Measurements from ENCODE around the gene TMEM176B.

The TMEM176B gene

DNA sequence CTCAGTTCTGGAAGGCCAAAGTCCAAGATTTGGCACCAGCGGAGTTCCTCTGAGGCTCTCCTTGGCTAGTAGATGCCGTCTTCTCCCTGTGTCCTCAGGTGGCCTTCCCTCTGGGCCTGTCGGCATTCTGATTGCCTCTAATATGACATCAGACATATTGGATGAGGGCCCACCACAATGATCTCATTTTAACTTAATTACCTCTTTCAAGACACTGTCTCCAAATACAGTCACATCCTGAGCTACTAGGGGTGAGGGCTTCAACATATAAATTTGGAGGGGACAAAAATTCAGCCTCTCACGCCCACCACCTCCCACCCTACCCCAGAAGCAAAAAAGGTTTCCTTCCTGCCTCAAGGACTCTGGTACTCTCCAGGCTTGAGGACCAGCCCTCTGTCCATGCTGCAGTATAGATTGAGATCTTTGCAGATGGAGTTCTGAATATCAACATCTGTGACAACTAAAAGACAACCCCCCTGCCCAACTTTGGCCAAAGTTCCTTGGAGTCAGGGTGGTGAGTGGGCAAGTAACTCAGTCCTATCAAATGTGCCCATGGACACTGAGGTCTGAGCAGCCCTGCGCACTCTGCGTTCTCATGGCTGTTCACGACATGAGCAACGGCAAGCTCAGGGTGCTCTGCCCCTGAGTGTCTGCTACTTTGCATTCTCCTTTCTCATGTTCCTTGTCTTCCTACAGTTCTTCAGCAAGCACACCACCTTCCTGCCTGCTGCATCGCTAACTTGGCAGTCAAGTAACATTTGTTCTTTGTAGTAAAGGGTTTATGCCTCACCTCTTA is 11.5 kb downstream of the TMEM176B start:
- POLR2A ChIA-PET = no interaction called here
- CTCF ChIA-PET = interaction anchor here (1.3 kb wide), 1 partner anchor 10 kb away, joined by 5 read pairs; no protein-coding TSS in a partner anchor
- no peak for DNase-seq (ENCODE audit: low read depth, low spot score)
- H3K4me3 ChIP-seq (ENCODE audit: low read depth, low read length) = no peak overlapping the region
- TF ChIP-seq CTCF (IDR thresholded peaks at IDR 0.05; ENCODE audit: insufficient read depth, low read length, missing control alignments) = no peak

- ChIA-PET CTCF (interaction anchor here (1.3 kb wide), 1 partner anchor 9 kb away, joined by 5 read pairs; no protein-coding TSS in a partner anchor), POLR2A (no interaction called here)
- DNase-seq (ENCODE audit: low read depth, low spot score) = no peak
- TF ChIP-seq CTCF (IDR thresholded peaks at IDR 0.05; ENCODE audit: insufficient read depth, low read length, missing control alignments) = no peak
- H3K4me3 ChIP-seq (ENCODE audit: low read depth, low read length) = no peak overlapping the region
Observed at GRCh38 chr7:150787321-150788281, 12.6 kb downstream of the TMEM176B start.

- TF ChIP-seq CTCF (IDR thresholded peaks at IDR 0.05; ENCODE audit: insufficient read depth, low read length, missing control alignments) = no peak
- CTCF ChIA-PET = no interaction called here
- POLR2A ChIA-PET = no interaction called here
- DNase-seq (ENCODE audit: low read depth, low spot score) = no peak
- H3K4me3 ChIP-seq (ENCODE audit: low read depth, low read length) = no peak overlapping the region
Observed at GRCh38 chr7:150784954-150785353, 15.2 kb downstream of the TMEM176B start.

- DNase-seq (ENCODE audit: low read depth, low spot score) = no peak
- TF ChIP-seq CTCF (IDR thresholded peaks at IDR 0.05; ENCODE audit: insufficient read depth, low read length, missing control alignments) = no peak
- ChIA-PET POLR2A (no interaction called here), CTCF (no interaction called here)
- H3K4me3 ChIP-seq (ENCODE audit: low read depth, low read length) = no peak overlapping the region
Observed at GRCh38 chr7:150784120-150784736, 15.9 kb downstream of the TMEM176B start.

- TF ChIP-seq CTCF (IDR thresholded peaks at IDR 0.05; ENCODE audit: insufficient read depth, low read length, missing control alignments) = no peak
- DNase-seq (ENCODE audit: low read depth, low spot score) = no peak
- no peak overlapping the region for H3K4me3 ChIP-seq (ENCODE audit: low read depth, low read length)
- ChIA-PET CTCF (no interaction called here), POLR2A (no interaction called here)
Observed at GRCh38 chr7:150781961-150782360, 18.2 kb downstream of the TMEM176B start.

DNA sequence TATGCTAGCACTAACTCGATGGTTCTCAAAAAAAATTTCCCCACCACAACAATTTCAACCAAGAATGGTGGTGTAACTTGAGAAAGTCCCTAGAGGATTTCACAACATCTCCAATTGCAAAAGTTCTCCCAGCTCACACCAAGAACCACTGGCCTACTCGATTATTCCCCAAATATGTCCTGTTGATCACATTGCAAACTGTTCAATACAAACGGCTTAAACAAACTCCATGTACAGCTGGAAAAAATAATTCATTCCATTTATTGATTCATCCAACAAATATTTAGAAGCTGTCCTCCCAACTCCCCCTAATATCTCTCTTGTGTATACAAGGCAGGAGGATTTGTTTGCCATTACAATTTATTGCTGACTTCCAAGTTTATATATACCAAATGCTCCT is 19.1 kb downstream of the TMEM176B start:
- no peak overlapping the region for H3K4me3 ChIP-seq (ENCODE audit: low read depth, low read length)
- POLR2A ChIA-PET = no interaction called here
- DNase-seq (ENCODE audit: low read depth, low spot score) = no peak
- CTCF ChIA-PET = no interaction called here
- TF ChIP-seq CTCF (IDR thresholded peaks at IDR 0.05; ENCODE audit: insufficient read depth, low read length, missing control alignments) = no peak

All from AG04449 (cell line).